HL-60/S4 (cell line): Measurements from ENCODE around the gene THG1L.

Experiments used
- in situ Hi-C: fragments of 300-500 bp; cut with MboI; formaldehyde crosslinking; loops from 2 replicates; pipeline ENCODE4 v1.14.3; 2022; ENCODE audit warnings: low sequenced_read_pairs

Gene THG1L

DNA sequence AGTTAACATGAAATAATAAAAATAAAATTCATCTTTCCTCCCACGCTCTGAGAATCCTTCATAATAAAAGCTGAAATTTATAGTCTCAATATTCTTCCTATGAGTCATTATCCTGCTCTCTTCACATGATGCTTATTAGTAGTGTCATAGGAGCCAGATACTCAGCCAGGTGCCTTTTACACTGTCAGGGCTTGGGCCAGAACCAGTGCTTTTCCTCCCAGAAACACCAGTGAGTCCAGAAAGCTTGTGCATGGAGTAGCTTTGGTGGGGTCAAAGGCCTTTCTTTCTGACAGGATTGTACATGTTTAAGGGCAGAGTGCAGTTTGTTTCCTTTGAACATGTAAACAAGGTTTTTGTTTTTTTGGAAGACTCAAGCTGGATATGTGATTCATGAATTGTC lies 19.1 kb downstream of the THG1L start:
- in situ Hi-C loops: loop anchor here (25.0 kb wide), 1 partner anchor 1362 kb away; no protein-coding TSS in a partner anchor

DNA sequence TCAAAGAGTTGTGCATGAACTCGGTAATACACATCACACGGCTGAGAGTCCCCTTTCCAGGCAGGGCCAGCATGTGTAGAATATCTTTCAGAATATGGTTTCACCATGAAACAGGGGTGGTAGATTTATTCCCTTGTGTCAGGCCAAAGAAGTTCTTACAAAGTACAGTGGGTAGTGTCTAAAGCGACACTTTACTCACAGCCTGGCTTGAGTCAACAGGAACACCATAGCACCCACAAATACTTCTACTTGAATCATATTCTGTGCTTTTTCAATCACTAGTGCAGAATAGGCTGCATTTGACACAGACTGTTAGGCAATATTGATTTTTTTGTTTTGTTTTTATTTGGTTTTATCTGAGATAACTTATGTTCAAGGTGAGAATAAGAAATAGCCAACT lies 24.9 kb downstream of the THG1L start:
- in situ Hi-C loops: loop anchor here (25.0 kb wide), 1 partner anchor 1356 kb away; no protein-coding TSS in a partner anchor

DNA sequence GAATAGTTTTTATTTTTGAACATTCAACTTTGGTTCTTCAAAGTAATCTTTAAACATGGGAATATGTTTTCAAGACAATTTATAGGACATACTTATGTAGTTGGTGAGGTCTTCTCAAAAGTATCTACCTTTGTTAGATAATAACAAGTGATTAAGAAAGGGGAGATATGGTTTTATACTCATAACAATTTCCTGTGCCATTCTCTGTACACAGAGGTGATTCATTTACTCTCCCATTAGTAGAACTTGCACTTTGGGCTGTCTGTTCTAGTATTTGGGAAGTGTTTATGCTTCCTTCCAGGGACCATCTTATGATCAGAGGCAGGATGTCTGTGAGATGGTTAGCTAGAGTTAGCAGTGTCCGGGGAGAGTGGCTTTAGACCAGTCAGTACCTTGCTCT lies 27.5 kb downstream of the THG1L start:
- in situ Hi-C loops: loop anchor here (25.0 kb wide), 1 partner anchor 1354 kb away; no protein-coding TSS in a partner anchor

DNA sequence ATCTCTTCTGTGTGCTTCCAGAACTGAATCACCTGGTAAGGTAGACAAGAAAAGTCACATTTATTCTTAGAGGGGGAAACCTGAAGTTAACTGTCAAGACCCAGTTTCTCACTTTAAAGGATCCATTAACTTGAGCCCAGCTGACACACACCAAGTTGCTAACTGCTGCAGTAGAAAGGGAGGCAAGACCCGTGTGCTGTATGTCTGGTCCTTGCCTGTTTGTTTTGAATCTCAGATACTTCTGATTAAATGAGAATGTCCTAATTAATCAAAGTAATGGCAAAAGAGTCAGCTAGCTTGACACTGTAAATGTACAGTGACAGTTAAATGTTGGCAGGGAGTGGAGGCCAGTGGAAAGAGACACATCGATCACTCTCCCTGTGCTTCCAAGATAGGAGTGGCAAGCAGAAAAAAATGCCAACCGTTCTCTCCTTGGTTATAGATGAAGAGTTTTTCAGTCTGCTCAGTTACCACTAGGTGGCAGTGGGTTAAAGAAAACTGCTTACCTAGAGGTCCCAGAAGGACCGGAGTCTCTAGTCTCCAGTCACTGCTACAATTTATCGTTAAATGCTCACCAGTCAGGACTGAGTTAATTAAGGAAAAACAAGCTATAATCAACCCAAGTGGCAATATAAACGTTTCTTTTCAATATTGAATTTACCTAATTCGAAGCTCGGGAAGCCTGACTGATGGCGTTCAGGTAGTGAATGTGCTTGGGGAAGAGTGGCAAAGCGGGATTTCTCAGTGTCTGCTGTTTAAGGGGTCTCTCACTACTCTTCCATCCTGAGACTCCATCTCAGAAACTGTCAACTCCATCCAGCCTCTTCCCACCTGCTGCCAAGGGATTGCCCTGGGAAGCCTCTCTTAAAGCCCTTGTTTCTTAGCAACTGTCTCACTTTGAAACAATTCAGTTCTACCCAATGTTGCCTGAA lies 30.7 kb downstream of the THG1L start:
- in situ Hi-C loops: loop anchor here (25.0 kb wide), 1 partner anchor 1350 kb away; no protein-coding TSS in a partner anchor

GRCh38 chr5:157764531-157764930 lies 33.3 kb downstream of the THG1L start:
- in situ Hi-C loops: loop anchor here (25.0 kb wide), 1 partner anchor 1348 kb away; no protein-coding TSS in a partner anchor

- in situ Hi-C loops: loop anchor here (25.0 kb wide), 1 partner anchor 1346 kb away; no protein-coding TSS in a partner anchor
Measured at GRCh38 chr5:157766442-157766841, 35.2 kb downstream of the THG1L start.

DNA sequence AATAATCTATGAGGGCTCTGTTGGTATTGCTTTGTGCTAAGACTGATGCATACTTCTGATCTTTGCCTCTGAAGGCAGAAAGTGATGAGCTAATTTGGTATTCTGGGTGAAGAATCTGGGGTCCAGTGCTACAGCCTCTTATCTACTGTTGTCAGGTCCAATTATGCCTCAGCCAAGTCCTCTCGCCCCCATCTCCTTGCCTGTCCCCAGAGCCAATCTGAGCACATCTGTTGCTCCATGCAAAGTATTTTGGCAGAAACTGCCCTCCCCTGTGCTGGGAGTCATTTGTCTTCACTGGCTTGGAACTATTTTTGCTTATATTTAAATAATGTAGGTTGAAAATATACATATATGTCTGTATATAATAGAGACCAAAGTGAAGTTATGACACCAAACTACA lies 35.7 kb downstream of the THG1L start:
- in situ Hi-C loops: loop anchor here (25.0 kb wide), 1 partner anchor 1345 kb away; no protein-coding TSS in a partner anchor

DNA sequence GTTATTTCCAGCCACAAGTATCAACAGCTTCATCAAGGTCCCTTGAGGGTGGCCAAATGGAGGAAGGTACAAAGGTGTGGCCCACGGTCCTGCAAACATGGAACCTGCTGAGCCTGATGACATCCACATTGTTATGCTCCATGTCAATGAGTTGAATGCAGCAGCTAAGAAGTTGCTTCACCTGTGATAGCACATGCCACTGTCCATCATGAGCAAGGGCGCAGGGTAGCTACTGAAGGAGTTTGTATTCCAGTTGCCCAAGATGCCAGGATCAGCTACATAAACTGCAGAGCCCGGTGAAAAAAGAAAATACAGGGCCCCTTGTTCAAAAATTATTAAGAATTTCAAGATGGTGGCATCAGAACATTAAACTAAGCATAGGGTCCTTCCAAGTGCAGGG lies 36.5 kb downstream of the THG1L start:
- in situ Hi-C loops: loop anchor here (25.0 kb wide), 1 partner anchor 1345 kb away; no protein-coding TSS in a partner anchor

DNA sequence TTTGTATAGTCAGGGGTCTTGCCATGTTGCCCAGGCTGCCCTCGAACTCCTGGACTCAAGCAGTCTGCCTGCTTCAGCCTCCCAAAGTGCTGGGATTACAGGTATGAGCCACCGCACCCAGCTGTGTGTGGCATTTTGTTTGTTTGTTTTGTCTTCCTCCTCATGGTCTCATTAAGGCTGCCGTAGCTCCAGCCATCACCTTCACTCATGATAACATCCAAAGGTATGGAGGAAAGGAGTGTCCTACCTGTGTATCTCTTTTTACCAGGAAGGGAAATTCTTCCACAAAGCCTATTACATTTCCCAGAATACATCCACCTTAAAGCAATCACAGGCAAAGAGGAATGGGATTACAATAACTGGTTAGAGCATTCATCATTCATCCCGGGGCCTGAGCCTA lies 39.4 kb downstream of the THG1L start:
- in situ Hi-C loops: loop anchor here (25.0 kb wide), 1 partner anchor 1342 kb away; no protein-coding TSS in a partner anchor

DNA sequence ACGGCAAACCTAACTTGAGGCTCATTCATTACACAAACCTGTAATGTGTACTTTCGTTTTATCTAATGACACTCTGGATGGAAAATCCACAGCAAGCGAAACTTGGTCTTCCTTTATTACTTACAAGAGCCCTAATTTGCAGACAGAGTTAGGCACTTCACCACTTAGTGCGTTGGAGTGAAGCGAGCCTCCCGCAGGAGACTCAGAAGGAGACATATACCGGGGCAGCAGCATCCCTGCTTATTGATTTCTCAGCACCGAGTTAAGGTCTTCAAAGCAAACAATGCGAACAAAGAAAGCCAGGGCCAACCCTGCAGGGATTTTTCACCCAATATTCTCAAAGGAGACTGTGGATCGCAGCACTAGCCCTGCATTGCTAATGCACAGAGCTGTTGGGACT lies 40.9 kb downstream of the THG1L start:
- in situ Hi-C loops: loop anchor here (25.0 kb wide), 1 partner anchor 1340 kb away; no protein-coding TSS in a partner anchor

- in situ Hi-C loops: no loop called here
Measured at GRCh38 chr5:157778121-157778805, 47.0 kb downstream of the THG1L start.

DNA sequence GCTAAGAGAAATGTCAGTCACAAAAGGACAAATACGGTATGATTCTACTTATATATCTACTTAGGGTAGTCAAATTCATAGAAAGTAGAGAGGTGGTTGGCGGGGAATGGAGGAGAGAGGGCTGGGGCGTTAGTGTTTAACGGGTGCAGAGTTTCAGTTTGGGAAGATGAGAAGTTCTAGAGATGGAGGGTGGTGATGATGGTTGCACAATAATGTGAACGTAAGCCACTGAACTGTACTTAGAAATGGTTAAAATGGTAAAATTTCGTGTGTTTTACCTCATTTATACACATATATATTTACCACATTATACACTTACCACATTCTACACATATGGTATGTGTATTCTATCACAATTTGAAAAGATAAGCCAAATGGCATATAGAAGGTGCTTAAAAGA lies 48.0 kb downstream of the THG1L start:
- in situ Hi-C loops: no loop called here

- in situ Hi-C loops: no loop called here
Measured at GRCh38 chr5:157785801-157786200, 54.6 kb downstream of the THG1L start.
